Fibroblast of lung (primary cell): ENCODE data around the gene ARL5C.

Experiments used
- CTCF ChIP-seq, 2 donors: IDR thresholded peaks in 1 of 2; conservative IDR thresholded peaks in 1 of 2; 1 replicate in 1 of 2; 2 replicates in 1 of 2; pipeline ENCODE4 v1.5.1; 2011 to 2012; ENCODE audit warnings: low read length in 2 of 2, control low read depth in 1 of 2, inconsistent platforms in 1 of 2, low read depth in 1 of 2, mild to moderate bottlenecking in 1 of 2
- EZH2 ChIP-seq: IDR thresholded peaks from 2 replicates; pipeline ENCODE4 v1.5.1; 2012; ENCODE audit warnings: low read length, control low read depth, mild to moderate bottlenecking; ENCODE audit errors: missing control alignments

DNA sequence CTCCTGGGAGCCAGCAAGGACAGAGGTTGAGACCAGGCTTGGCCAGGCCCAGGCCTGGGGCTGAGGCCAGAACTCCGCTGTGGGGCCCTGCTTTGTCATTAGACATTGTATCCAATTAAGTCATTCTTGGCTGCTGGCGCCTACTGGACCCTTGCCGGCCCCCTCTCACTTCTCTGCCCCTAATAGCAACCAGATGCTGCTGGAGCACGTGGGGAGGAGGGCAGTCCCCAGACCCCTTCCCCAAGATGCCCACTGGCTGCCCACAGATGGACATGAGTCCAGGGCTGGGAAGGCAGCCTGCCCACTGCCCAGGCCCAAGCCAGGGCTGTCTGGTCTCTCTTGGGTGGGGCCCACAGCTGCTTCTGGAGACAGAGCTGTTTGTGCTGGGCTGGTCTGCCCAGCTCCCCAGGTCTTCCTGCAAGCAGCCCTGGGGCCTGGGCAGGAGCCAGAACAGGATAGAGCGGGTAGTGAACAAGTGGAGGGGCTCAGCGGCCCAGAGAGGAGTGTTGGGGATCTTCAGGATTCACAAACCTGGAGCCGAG is 22.3 kb downstream of the ARL5C start:
- TF ChIP-seq CTCF (conservative IDR thresholded peaks at IDR 0.05 in 1 of 2, IDR thresholded peaks at IDR 0.05 in 1 of 2; ENCODE audit: low read depth in 1 of 2, low read length in 2 of 2) = no peak
- TF ChIP-seq EZH2 = no peak
